ENCODE results near the gene KAZN.

- TF ChIP-seq CTCF (IDR thresholded peaks at IDR 0.05): no peak
- TF ChIP-seq POLR2A (IDR thresholded peaks at IDR 0.05): no peak
These were observed 434.8 kb downstream of the KAZN start for GRCh38 chr1:15033264-15033663.

Measured in testis (tissue), 2 donors.